A673 (cell line): ENCODE measurements around the gene SBDS.

Source experiments
- CTCF ChIP-seq: fragments of 300-800, 200-600 bp; sonication (generic); conservative IDR thresholded peaks from 2 replicates; pipeline ENCODE4 v1.5.1; 2017; ENCODE audit warnings: low read depth, mild to moderate bottlenecking, antibody characterized with exemption, low read length, moderate library complexity, mixed read lengths
- EZH2 ChIP-seq: fragments of 200-600 bp; sonication (generic); IDR thresholded peaks from 2 replicates; pipeline ENCODE4 v1.6.1; 2017; ENCODE audit warnings: borderline replicate concordance, low read depth, mild to moderate bottlenecking, mixed read lengths, antibody characterized with exemption, low read length; ENCODE audit not compliant: poor library complexity, severe bottlenecking

- TF ChIP-seq EZH2: no peak
- no peak for TF ChIP-seq CTCF
These were observed 57.4 kb downstream of the SBDS start for GRCh38 chr7:66937940-66938339.
